GM18502 (cell line): Measurements from ENCODE around the gene AVL9.
"Not testable (repeated sequence)": the region's sequence is repeated elsewhere in the genome, so short reads cannot be mapped to it uniquely, and the experiment has no call there.

ENCODE experiments used
- ATAC-seq: cut with Tn5 transposase; IDR thresholded peaks from one replicate; pipeline ENCODE4 v1.9.1; 2021; ENCODE audit warnings: mild to moderate bottlenecking; ENCODE audit not compliant: unreplicated experiment, poor library complexity

AVL9 gene

GRCh38 chr7:32495298-32496051 is at the start of gene AVL9:
AVL9 (plus strand) TSS chr7:32495489; CDS start chr7:32495710, 221 bp downstream.
- peak; percentile 94 for ATAC-seq

GRCh38 chr7:32447218-32447617 is 48.1 kb upstream of the AVL9 start:
- ATAC-seq: no peak

- no peak for ATAC-seq
Observed at GRCh38 chr7:32453341-32454011, 41.8 kb upstream of the AVL9 start.

GRCh38 chr7:32458025-32458424 is 37.3 kb upstream of the AVL9 start:
- no peak for ATAC-seq

- no peak for ATAC-seq
Observed at GRCh38 chr7:32459788-32460187, 35.5 kb upstream of the AVL9 start.

- ATAC-seq: no peak
Observed at GRCh38 chr7:32461484-32461883, 33.8 kb upstream of the AVL9 start.

- no peak for ATAC-seq
Observed at GRCh38 chr7:32462451-32462850, 32.8 kb upstream of the AVL9 start.

- no peak for ATAC-seq
Observed at GRCh38 chr7:32462977-32463376, 32.3 kb upstream of the AVL9 start.

- not testable (repeated sequence) for ATAC-seq
Observed at GRCh38 chr7:32464641-32465416, 30.5 kb upstream of the AVL9 start.

- not testable (repeated sequence) for ATAC-seq
Observed at GRCh38 chr7:32470004-32470403, 25.3 kb upstream of the AVL9 start.

GRCh38 chr7:32470871-32471270 is 24.4 kb upstream of the AVL9 start:
- ATAC-seq: no peak

GRCh38 chr7:32472015-32472414 is 23.3 kb upstream of the AVL9 start:
- ATAC-seq: no peak

- ATAC-seq: no peak
Observed at GRCh38 chr7:32474008-32474407, 21.3 kb upstream of the AVL9 start.

- ATAC-seq: no peak
Observed at GRCh38 chr7:32476816-32477648, 18.3 kb upstream of the AVL9 start.

- ATAC-seq: no peak
Observed at GRCh38 chr7:32477649-32477980, 17.7 kb upstream of the AVL9 start.

GRCh38 chr7:32479574-32480200 is 15.6 kb upstream of the AVL9 start:
- peak; percentile 57 for ATAC-seq

- ATAC-seq: no peak
Observed at GRCh38 chr7:32481176-32481575, 14.1 kb upstream of the AVL9 start.

GRCh38 chr7:32481921-32482320 is 13.4 kb upstream of the AVL9 start:
- no peak for ATAC-seq

GRCh38 chr7:32489788-32490126 is 5.5 kb upstream of the AVL9 start:
- ATAC-seq: peak; percentile 27
